Left ventricle myocardium inferior (tissue), 1 donor: Measurements from ENCODE around the gene DPH5. TPM values are rescaled to one million over a fixed set of nuclear protein-coding genes. Genes with fewer than 3 reads are reported as not detected.
A peak's percentile ranks its signal among the peaks of the same experiment; 100 is the strongest.

Source experiments
- DNase-seq: peaks from one replicate; pipeline ENCODE4 v3.0.0-alpha.2; 2020
- H3K27ac ChIP-seq: fragments of 200-600 bp; replicated peaks from 2 replicates; pipeline ENCODE4 v1.8.0; 2021
- H3K27me3 ChIP-seq: fragments of 200-600 bp; 2 replicates; pipeline ENCODE4 v1.8.0; 2021; ENCODE audit warnings: low read depth
- H3K36me3 ChIP-seq: fragments of 200-600 bp; 2 replicates; pipeline ENCODE4 v1.8.0; 2021
- H3K4me1 ChIP-seq: fragments of 200-600 bp; 2 replicates; pipeline ENCODE4 v1.8.0; 2021
- H3K4me3 ChIP-seq: fragments of 200-600 bp; 2 replicates; pipeline ENCODE4 v1.8.0; 2021; ENCODE audit warnings: mild to moderate bottlenecking, moderate library complexity
- H3K9me3 ChIP-seq: fragments of 200-600 bp; replicated peaks from 2 replicates; pipeline ENCODE4 v1.8.0; 2021
- intact Hi-C: fragments of 100-400 bp; cut with micrococcal nuclease; formaldehyde crosslinking; loops from one replicate; pipeline ENCODE4 v1.11.0; 2022
- total RNA-seq: library from RNA; stranded (reverse); fragmentation: NEBNext Ultra II Directional; extraction: Animal tissue kit (Norgen Biotek cat#: 25700); gene quantifications from one replicate; pipeline ENCODE4 v1.2.1, GENCODE V29; 2021
- TF ChIP-seq, protein P1 (sequence below): fragments of 200-600 bp; IDR thresholded peaks from 2 replicates; pipeline ENCODE4 v1.8.0; 2021; ENCODE audit warnings: antibody characterized with exemption, mild to moderate bottlenecking, borderline replicate concordance
- donor health status: DM: no; HTN: yes; CAD: no; lungs with severe emphysema.

The DPH5 gene
- total RNA-seq, 1 donor from 2014 or later, result 40.0 TPM

GRCh38 chr1:101025283-101025656 is 314 bp downstream of the DPH5 start:
- no peak for DNase-seq
- Histone ChIP-seq H3K27me3 (no peaks in the 10 kb centered on the region), H3K9me3 (no peaks in the 10 kb centered on the region), H3K4me3 (peak overlapping the region; percentile 78), H3K27ac (peak overlapping the region; percentile 92), H3K4me1 (peaks cover 44% of the 10 kb centered on the region), H3K36me3 (peaks cover 9% of the 10 kb centered on the region)
- intact Hi-C loops, result no loop called here
- TF ChIP-seq, protein P1, sequence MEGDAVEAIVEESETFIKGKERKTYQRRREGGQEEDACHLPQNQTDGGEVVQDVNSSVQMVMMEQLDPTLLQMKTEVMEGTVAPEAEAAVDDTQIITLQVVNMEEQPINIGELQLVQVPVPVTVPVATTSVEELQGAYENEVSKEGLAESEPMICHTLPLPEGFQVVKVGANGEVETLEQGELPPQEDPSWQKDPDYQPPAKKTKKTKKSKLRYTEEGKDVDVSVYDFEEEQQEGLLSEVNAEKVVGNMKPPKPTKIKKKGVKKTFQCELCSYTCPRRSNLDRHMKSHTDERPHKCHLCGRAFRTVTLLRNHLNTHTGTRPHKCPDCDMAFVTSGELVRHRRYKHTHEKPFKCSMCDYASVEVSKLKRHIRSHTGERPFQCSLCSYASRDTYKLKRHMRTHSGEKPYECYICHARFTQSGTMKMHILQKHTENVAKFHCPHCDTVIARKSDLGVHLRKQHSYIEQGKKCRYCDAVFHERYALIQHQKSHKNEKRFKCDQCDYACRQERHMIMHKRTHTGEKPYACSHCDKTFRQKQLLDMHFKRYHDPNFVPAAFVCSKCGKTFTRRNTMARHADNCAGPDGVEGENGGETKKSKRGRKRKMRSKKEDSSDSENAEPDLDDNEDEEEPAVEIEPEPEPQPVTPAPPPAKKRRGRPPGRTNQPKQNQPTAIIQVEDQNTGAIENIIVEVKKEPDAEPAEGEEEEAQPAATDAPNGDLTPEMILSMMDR, result no peak

DNA sequence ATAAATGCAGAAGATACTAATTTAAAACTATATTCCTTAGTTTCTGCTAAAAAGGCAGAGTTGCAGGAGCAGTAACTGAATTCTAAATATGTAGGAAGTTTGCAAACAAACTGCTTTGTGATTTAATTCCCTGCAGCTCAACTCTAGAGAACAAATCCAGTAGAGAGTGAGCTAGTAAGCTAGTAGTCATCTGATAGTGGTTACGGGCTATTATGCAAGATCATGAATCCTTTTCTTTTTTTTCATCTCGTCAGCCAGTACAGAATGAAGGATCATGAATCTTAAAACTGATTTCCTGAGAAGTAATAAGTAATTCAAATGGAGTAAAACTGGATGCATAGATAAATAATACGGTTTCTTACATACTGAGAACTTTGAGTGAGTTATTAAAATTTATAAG is 3.3 kb downstream of the DPH5 start:
- DNase-seq, result no peak
- Histone ChIP-seq H3K9me3 (no peaks in the 10 kb centered on the region), H3K27ac (no peak overlapping the region), H3K4me1 (peaks cover 37% of the 10 kb centered on the region), H3K27me3 (no peaks in the 10 kb centered on the region), H3K4me3 (no peak overlapping the region), H3K36me3 (peaks cover 21% of the 10 kb centered on the region)
- TF ChIP-seq, protein P1, result no peak
- intact Hi-C loops, result no loop called here

DNA sequence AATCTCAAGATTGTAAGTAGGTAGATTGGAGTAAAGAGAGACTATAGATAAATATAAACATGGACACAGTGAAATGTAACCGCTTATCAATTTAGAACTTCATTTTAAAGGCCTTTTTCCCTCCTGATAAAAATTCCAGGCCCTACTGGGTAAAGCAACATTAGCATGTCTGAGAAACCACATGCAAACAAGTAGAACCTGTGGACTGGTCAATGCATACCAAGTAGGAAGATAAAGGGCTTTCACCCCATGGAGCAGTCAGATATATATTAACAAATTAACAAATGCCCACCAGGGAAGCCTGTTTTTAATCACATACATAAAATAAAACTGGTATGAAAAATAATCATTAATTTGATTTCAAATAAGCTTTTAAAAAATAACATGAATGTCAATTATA is 8.1 kb downstream of the DPH5 start:
- no peak for DNase-seq
- H3K4me1 ChIP-seq, result peaks cover 4% of the 10 kb centered on the region
- TF ChIP-seq, protein P1, result no peak
- intact Hi-C loops, result no loop called here
- no peak overlapping the region for H3K4me3 ChIP-seq
- no peaks in the 10 kb centered on the region for H3K9me3 ChIP-seq
- no peaks in the 10 kb centered on the region for H3K27me3 ChIP-seq
- peaks cover 33% of the 10 kb centered on the region for H3K36me3 ChIP-seq
- no peak overlapping the region for H3K27ac ChIP-seq

DNA sequence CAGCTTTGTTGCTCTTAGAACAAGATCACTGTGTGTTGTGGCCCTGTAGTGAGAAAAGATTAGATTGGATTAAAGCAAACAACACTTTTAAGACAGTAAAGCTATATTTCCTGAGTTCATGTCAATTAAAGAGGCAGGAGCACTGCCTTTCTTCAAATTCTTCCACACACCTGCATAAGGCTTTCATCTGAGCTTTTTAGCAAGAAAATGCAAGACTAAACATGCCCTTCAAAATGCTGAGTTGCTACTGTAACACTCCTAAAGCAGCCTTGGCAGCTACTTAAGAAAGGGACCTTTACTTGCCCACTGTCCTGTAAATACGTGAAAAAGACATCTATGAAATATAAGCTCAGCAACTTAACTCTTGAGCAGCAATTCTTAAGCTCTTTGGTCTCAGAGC is 11.8 kb downstream of the DPH5 start:
- H3K4me3 ChIP-seq, result no peak overlapping the region
- no peaks in the 10 kb centered on the region for H3K27me3 ChIP-seq
- intact Hi-C loops, result no loop called here
- TF ChIP-seq, protein P1, result no peak
- H3K36me3 ChIP-seq, result peaks cover 30% of the 10 kb centered on the region
- no peak for DNase-seq
- H3K4me1 ChIP-seq, result no peaks in the 10 kb centered on the region
- no peaks in the 10 kb centered on the region for H3K9me3 ChIP-seq
- no peak overlapping the region for H3K27ac ChIP-seq

DNA sequence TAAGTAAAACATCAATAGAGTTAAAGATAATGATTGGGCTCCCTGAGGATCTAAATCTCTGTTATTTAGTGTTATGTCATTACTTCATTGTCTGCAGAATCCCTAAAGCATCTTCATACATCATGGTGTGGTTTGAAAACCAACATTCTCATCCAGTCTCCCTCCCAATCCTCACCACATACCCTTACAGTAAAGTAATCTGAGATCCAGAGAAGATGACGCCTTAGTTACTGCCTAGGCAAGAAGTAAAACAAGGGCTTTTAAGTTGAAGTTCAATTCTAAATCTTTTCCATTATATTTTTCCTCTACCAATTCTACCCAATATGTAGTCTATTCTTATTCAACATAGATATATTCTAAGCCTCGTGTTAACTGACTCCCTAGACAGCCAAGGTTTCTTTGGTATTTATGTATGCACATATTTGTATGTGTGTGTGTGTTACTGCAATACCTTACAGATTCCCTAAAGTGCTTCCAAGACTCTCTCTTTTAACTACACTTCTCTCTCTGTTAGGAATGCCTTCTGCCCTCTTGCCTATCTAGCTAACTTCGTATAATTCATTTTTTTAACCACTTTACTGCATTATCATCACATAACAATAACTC is 17.3 kb downstream of the DPH5 start:
- TF ChIP-seq, protein P1, result no peak
- no peaks in the 10 kb centered on the region for H3K9me3 ChIP-seq

More for the DNA sequence above, 17.3 kb downstream of the DPH5 start:
- intact Hi-C loops, result no loop called here
- no peak for DNase-seq
- no peak overlapping the region for H3K27ac ChIP-seq
- peaks cover 17% of the 10 kb centered on the region for H3K36me3 ChIP-seq
- peaks cover 17% of the 10 kb centered on the region for H3K4me1 ChIP-seq
- no peaks in the 10 kb centered on the region for H3K27me3 ChIP-seq
- H3K4me3 ChIP-seq, result no peak overlapping the region
